GM23338 (cell line): ENCODE results near the gene BORCS8. TPM values are rescaled to one million over a fixed set of nuclear protein-coding genes. Genes with fewer than 3 reads are reported as not detected.
A peak's percentile ranks its signal among the peaks of the same experiment; 100 is the strongest.

Source experiments
- ATAC-seq: fragments of 200-7000 bp; cut with Tn5 transposase; 3 replicates; pipeline ENCODE4 v1.9.1; 2020
- DNase-seq: peaks from one replicate; pipeline ENCODE4 v3.0.0-alpha.2; 2015; ENCODE audit warnings: low spot score
- H2AFZ ChIP-seq: fragments of 200-600 bp; sonication (generic); 2 replicates; pipeline ENCODE4 v1.8.0; 2016; ENCODE audit warnings: antibody characterized with exemption, mild to moderate bottlenecking, moderate library complexity
- H3F3A ChIP-seq: fragments of 200-600 bp; sonication (generic); replicated peaks from 2 replicates; pipeline ENCODE4 v1.8.0; 2017; ENCODE audit warnings: antibody characterized with exemption, mixed run types, low read depth
- H3K27ac ChIP-seq: fragments of 200-600 bp; sonication (generic); 2 replicates; pipeline ENCODE4 v1.6.1; 2016; ENCODE audit warnings: low read depth
- H3K27me3 ChIP-seq: fragments of 200-600 bp; sonication (generic); 2 replicates; pipeline ENCODE4 v1.8.0; 2016; ENCODE audit warnings: mild to moderate bottlenecking, mixed run types, moderate library complexity; ENCODE audit not compliant: insufficient read depth
- H3K36me3 ChIP-seq: fragments of 200-600 bp; sonication (generic); 2 replicates; pipeline ENCODE4 v1.8.0; 2016; ENCODE audit warnings: mild to moderate bottlenecking; ENCODE audit not compliant: insufficient read depth
- H3K4me1 ChIP-seq: fragments of 200-600 bp; sonication (generic); 2 replicates; pipeline ENCODE4 v1.8.0; 2016; ENCODE audit warnings: mild to moderate bottlenecking, moderate library complexity; ENCODE audit not compliant: insufficient read depth
- H3K4me2 ChIP-seq: fragments of 200-600 bp; sonication (generic); 2 replicates; pipeline ENCODE4 v1.7.1; 2017; ENCODE audit warnings: mixed run types
- H3K4me3 ChIP-seq: fragments of 200-600 bp; sonication (generic); 2 replicates; pipeline ENCODE4 v1.6.1; 2016; ENCODE audit warnings: mixed run types
- H3K79me2 ChIP-seq: fragments of 200-600 bp; sonication (generic); replicated peaks from 2 replicates; pipeline ENCODE4 v1.8.0; 2017; ENCODE audit warnings: mild to moderate bottlenecking; ENCODE audit not compliant: insufficient read depth
- H3K9me2 ChIP-seq: fragments of 200-600 bp; sonication (generic); 2 replicates; pipeline ENCODE4 v1.8.0; 2017; ENCODE audit not compliant: insufficient read depth
- H4K20me1 ChIP-seq: fragments of 200-600 bp; sonication (generic); replicated peaks from 2 replicates; pipeline ENCODE4 v1.8.0; 2017; ENCODE audit warnings: mild to moderate bottlenecking; ENCODE audit not compliant: insufficient read depth
- H3K27ac Mint-ChIP-seq: 2 replicates; pipeline ENCODE4 v1.8.0; 2020; ENCODE audit warnings: inconsistent platforms, mild to moderate bottlenecking, moderate library complexity, mixed read lengths
- H3K27me3 Mint-ChIP-seq: 3 replicates; pipeline ENCODE4 v1.8.0; 2022; ENCODE audit warnings: low read depth, mild to moderate bottlenecking, moderate library complexity, mixed read lengths, inconsistent platforms; ENCODE audit not compliant: insufficient read depth, poor library complexity
- H3K36me3 Mint-ChIP-seq: 3 replicates; pipeline ENCODE4 v1.8.0; 2021; ENCODE audit warnings: low read depth, mild to moderate bottlenecking, inconsistent platforms, moderate library complexity, mixed read lengths
- H3K4me1 Mint-ChIP-seq: 3 replicates; pipeline ENCODE4 v1.8.0; 2020; ENCODE audit warnings: mild to moderate bottlenecking, inconsistent platforms, mixed read lengths
- H3K4me3 Mint-ChIP-seq: 3 replicates; pipeline ENCODE4 v1.8.0; 2021; ENCODE audit warnings: moderate library complexity, mild to moderate bottlenecking, inconsistent platforms, mixed read lengths
- H3K9me3 Mint-ChIP-seq: 3 replicates; pipeline ENCODE4 v1.8.0; 2020; ENCODE audit warnings: moderate library complexity, mild to moderate bottlenecking, inconsistent platforms, mixed read lengths
- CREB1 ChIP-seq: fragments of 250-450 bp; sonication (Bioruptor Pico); IDR thresholded peaks from 2 replicates; pipeline ENCODE4 v1.5.0; 2020; ENCODE audit warnings: low read depth, mild to moderate bottlenecking, moderate library complexity
- CTCF ChIP-seq, 2 experiments: fragments of 200-600 bp in 1 of 2; sonication (generic) in 1 of 2; conservative IDR thresholded peaks; 2 replicates each; pipeline versions ENCODE4 v1.5.1 to v1.6.1; 2016 to 2017; ENCODE audit warnings: antibody characterized with exemption in 2 of 2, low read depth in 2 of 2, mild to moderate bottlenecking in 2 of 2, moderate library complexity in 1 of 2
- ETS1 ChIP-seq: IDR thresholded peaks from 2 replicates; pipeline ENCODE4 v1.6.1; 2016; ENCODE audit warnings: antibody characterized with exemption
- EZH2 ChIP-seq: fragments of 200-600 bp; sonication (generic); IDR thresholded peaks from one replicate; pipeline ENCODE4 v1.8.0; 2017; ENCODE audit warnings: antibody characterized with exemption, mild to moderate bottlenecking, low read depth; ENCODE audit not compliant: unreplicated experiment
- JUNB ChIP-seq: IDR thresholded peaks from one replicate; pipeline ENCODE4 v1.6.1; 2016; ENCODE audit warnings: antibody characterized with exemption; ENCODE audit not compliant: unreplicated experiment
- NANOG ChIP-seq: IDR thresholded peaks from 2 replicates; pipeline ENCODE4 v1.6.1; 2016; ENCODE audit warnings: antibody characterized with exemption, borderline replicate concordance
- ZNF114 ChIP-seq: fragments of 250-450 bp; sonication (Bioruptor Pico); IDR thresholded peaks from 2 replicates; pipeline ENCODE4 v1.5.0; 2020; ENCODE audit warnings: mild to moderate bottlenecking, moderate library complexity
- ZNF331 ChIP-seq: fragments of 250-450 bp; sonication (Bioruptor Pico); IDR thresholded peaks from 2 replicates; pipeline ENCODE4 v1.5.0; 2020; ENCODE audit warnings: low read depth, mild to moderate bottlenecking, moderate library complexity
- polyA plus RNA-seq: library from polyadenylated mRNA; unstranded; fragments of >200 nt; fragmentation: Nextera tagmentation; extraction: Ambion mirVana; gene quantifications from 2 replicates; pipeline ENCODE4 v1.2.1, GENCODE V29; 2016
- total RNA-seq: library from RNA; depleted of rRNA; stranded (reverse); fragments of >200 nt; shearing (Covaris generic); gene quantifications from 2 replicates; pipeline ENCODE4 v1.2.3, GENCODE V29; 2014
- TF ChIP-seq, protein P1 (sequence below): fragments of 250-450 bp; sonication (Bioruptor Pico); IDR thresholded peaks from 2 replicates; pipeline ENCODE4 v1.5.0; 2020; ENCODE audit warnings: mild to moderate bottlenecking, moderate library complexity

The BORCS8 gene
- total and polyA plus RNA-seq, 2 experiments from 2014 or later, result 15.1 to 18.8 TPM

DNA sequence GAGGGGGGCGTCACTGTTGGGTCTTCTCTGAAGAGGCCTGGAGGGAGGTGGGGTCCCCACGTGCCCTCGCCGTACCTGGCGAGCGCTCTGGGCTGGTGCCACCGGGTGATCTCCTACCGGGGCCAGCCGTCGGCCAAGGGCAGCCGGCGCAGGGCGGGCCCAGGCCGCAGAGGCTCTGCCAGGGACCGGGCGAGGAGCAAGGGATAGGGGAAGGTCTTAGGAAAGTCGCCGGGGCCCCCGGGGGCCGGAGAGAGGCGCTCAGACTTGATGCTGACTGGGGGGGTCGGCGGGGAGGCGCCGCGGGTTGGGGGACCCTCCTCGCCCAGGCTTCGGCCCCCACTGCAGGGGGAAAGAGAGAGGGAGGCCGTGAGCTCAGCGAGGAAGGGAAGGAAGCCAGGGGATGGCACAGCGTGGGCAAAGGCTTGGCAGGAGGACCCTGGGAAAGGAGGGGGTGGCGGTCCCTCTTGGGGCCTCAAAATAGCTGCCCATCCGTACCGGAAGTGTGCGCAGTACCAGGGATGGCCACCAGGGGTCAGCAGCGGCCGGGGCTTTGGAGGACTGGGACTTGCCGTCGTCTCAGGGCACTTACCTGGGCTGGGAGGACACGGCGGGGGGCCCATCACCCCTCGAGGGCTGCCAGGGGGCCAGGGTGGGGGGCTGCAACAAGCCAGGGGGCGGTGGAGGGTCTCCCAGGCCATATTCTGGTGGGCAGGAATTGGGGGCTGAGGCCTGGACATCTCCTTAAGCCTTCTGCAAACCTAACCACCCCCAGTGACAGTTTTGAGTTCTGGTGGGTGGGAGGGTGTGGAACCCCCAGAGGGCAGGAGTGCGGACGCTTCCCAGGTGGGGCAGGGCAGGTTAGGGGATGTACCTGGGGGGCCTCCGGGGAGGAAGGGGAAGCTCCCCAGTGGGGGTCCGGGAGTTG lies 46.0 kb downstream of the BORCS8 start:
- peak; percentile 59; the same call in 1 of the 2 replicates for TF ChIP-seq ETS1
- TF ChIP-seq ZNF331 (CRISPR knock-in tag), result no peak
- peak; percentile 72 to 98 for TF ChIP-seq CTCF (conservative IDR thresholded peaks at IDR 0.05; ENCODE audit: low read depth in 2 of 2)
- TF ChIP-seq JUNB, result no peak
- no peak for TF ChIP-seq NANOG
- TF ChIP-seq, protein P1, sequence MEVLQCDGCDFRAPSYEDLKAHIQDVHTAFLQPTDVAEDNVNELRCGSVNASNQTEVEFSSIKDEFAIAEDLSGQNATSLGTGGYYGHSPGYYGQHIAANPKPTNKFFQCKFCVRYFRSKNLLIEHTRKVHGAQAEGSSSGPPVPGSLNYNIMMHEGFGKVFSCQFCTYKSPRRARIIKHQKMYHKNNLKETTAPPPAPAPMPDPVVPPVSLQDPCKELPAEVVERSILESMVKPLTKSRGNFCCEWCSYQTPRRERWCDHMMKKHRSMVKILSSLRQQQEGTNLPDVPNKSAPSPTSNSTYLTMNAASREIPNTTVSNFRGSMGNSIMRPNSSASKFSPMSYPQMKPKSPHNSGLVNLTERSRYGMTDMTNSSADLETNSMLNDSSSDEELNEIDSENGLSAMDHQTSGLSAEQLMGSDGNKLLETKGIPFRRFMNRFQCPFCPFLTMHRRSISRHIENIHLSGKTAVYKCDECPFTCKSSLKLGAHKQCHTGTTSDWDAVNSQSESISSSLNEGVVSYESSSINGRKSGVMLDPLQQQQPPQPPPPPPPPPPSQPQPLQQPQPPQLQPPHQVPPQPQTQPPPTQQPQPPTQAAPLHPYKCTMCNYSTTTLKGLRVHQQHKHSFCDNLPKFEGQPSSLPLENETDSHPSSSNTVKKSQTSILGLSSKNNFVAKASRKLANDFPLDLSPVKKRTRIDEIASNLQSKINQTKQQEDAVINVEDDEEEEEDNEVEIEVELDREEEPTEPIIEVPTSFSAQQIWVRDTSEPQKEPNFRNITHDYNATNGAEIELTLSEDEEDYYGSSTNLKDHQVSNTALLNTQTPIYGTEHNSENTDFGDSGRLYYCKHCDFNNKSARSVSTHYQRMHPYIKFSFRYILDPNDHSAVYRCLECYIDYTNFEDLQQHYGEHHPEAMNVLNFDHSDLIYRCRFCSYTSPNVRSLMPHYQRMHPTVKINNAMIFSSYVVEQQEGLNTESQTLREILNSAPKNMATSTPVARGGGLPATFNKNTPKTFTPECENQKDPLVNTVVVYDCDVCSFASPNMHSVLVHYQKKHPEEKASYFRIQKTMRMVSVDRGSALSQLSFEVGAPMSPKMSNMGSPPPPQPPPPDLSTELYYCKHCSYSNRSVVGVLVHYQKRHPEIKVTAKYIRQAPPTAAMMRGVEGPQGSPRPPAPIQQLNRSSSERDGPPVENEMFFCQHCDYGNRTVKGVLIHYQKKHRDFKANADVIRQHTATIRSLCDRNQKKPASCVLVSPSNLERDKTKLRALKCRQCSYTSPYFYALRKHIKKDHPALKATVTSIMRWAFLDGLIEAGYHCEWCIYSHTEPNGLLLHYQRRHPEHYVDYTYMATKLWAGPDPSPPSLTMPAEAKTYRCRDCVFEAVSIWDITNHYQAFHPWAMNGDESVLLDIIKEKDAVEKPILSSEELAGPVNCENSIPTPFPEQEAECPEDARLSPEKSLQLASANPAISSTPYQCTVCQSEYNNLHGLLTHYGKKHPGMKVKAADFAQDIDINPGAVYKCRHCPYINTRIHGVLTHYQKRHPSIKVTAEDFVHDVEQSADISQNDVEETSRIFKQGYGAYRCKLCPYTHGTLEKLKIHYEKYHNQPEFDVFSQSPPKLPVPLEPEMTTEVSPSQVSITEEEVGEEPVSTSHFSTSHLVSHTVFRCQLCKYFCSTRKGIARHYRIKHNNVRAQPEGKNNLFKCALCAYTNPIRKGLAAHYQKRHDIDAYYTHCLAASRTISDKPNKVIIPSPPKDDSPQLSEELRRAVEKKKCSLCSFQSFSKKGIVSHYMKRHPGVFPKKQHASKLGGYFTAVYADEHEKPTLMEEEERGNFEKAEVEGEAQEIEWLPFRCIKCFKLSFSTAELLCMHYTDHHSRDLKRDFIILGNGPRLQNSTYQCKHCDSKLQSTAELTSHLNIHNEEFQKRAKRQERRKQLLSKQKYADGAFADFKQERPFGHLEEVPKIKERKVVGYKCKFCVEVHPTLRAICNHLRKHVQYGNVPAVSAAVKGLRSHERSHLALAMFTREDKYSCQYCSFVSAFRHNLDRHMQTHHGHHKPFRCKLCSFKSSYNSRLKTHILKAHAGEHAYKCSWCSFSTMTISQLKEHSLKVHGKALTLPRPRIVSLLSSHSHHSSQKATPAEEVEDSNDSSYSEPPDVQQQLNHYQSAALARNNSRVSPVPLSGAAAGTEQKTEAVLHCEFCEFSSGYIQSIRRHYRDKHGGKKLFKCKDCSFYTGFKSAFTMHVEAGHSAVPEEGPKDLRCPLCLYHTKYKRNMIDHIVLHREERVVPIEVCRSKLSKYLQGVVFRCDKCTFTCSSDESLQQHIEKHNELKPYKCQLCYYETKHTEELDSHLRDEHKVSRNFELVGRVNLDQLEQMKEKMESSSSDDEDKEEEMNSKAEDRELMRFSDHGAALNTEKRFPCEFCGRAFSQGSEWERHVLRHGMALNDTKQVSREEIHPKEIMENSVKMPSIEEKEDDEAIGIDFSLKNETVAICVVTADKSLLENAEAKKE (CRISPR knock-in tag), result no peak
- TF ChIP-seq ZNF114 (CRISPR knock-in tag), result no peak
- TF ChIP-seq CREB1 (CRISPR knock-in tag), result no peak
- no peak for TF ChIP-seq EZH2
- Histone ChIP-seq H3K27ac (no peak overlapping the region), H3K9me2 (no peaks in the 10 kb centered on the region), H3K27me3 (no peaks in the 10 kb centered on the region), H3K79me2 (no peaks in the 10 kb centered on the region), H2AFZ (peak overlapping the region; percentile 94; the same call in 1 of the 2 replicates), H4K20me1 (no peaks in the 10 kb centered on the region), H3K4me3 (peak overlapping the region; percentile 40; the same call in 1 of the 2 replicates), H3K4me2 (peak overlapping the region; percentile 74), H3K4me1 (no peaks in the 10 kb centered on the region), H3K36me3 (no peaks in the 10 kb centered on the region), H3F3A (no peaks in the 10 kb centered on the region)
- Mint-ChIP-seq H3K4me3 (no peak overlapping the region), H3K36me3 (peaks cover 8% of the 10 kb centered on the region; the same call in 2 of the 3 replicates), H3K9me3 (no peaks in the 10 kb centered on the region), H3K27me3 (peaks cover 19% of the 10 kb centered on the region), H3K27ac (no peak overlapping the region), H3K4me1 (no peaks in the 10 kb centered on the region)
- peak; percentile 89 for DNase-seq
- ATAC-seq, result peak; percentile 91
